Neural progenitor cell (in vitro differentiated cells): ENCODE results near the gene CLIP4.

Experiments used
- EZH2 ChIP-seq: fragments of 200-600 bp; sonication (generic); IDR thresholded peaks from 2 replicates; pipeline ENCODE4 v1.6.1; 2017; ENCODE audit warnings: antibody characterized with exemption, mild to moderate bottlenecking, moderate library complexity
- EZH2phosphoT487 ChIP-seq: fragments of 200-600 bp; sonication (generic); IDR thresholded peaks from 2 replicates; pipeline ENCODE4 v1.6.1; 2017; ENCODE audit warnings: antibody characterized with exemption
- TF ChIP-seq, protein P1 (sequence below): fragments of 200-600 bp; sonication (generic); IDR thresholded peaks from 2 replicates; pipeline ENCODE4 v1.5.1; 2017; ENCODE audit warnings: antibody characterized with exemption, mild to moderate bottlenecking

DNA sequence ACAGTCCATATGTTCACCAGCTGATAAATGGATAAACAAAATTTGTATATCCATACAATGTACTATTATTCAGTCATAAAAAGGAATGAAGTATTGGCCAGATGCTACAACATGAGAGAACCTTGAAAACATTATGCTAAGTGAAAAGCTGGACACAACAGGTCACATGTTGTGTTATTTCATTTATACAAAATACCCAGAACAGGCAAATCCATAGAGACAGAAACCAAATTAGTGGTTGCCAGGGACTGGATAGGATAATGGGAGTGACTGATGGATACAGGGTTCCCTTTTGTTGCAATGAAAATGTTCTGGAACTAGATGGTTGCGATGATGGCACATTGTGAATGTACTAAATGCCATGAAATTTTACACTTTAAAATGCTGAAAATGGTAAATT lies 30.7 kb upstream of the CLIP4 start:
- TF ChIP-seq, protein P1, sequence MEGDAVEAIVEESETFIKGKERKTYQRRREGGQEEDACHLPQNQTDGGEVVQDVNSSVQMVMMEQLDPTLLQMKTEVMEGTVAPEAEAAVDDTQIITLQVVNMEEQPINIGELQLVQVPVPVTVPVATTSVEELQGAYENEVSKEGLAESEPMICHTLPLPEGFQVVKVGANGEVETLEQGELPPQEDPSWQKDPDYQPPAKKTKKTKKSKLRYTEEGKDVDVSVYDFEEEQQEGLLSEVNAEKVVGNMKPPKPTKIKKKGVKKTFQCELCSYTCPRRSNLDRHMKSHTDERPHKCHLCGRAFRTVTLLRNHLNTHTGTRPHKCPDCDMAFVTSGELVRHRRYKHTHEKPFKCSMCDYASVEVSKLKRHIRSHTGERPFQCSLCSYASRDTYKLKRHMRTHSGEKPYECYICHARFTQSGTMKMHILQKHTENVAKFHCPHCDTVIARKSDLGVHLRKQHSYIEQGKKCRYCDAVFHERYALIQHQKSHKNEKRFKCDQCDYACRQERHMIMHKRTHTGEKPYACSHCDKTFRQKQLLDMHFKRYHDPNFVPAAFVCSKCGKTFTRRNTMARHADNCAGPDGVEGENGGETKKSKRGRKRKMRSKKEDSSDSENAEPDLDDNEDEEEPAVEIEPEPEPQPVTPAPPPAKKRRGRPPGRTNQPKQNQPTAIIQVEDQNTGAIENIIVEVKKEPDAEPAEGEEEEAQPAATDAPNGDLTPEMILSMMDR, result no peak
- TF ChIP-seq EZH2phosphoT487 (no peak), EZH2 (no peak)
